22Rv1 (cell line): Measurements from ENCODE around the gene HTR2B.

ENCODE experiments used
- CTCF ChIP-seq: fragments of 450-650 bp; IDR thresholded peaks from 2 replicates; pipeline ENCODE4 v1.5.1; 2017; ENCODE audit warnings: mild to moderate bottlenecking
- ZFX ChIP-seq: fragments of 450-650 bp; IDR thresholded peaks from 2 replicates; pipeline ENCODE4 v1.6.1; 2017; ENCODE audit warnings: antibody characterized with exemption, borderline replicate concordance

DNA sequence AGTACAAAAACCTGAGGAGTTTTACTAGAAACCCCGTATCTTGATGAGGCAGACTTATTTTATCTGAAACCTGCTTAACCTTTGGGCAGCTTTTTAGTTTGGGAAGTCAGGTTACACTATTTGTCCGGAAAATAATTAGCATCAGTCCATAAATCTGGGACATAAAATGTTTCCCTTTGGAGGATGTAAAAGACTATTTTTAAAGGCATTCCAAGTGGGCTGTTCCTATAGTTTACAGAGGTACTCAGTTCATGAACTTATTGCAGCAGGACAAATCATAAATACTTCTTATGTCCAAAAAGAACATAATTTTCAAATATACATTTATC is 6.3 kb downstream of the HTR2B start:
- no peak for TF ChIP-seq CTCF
- no peak for TF ChIP-seq ZFX
